OCI-LY1 (cell line): Measurements from ENCODE around the gene IARS1.

ENCODE experiments used
- H2AFZ ChIP-seq: fragments of 200-600 bp; sonication (generic), shearing (Covaris generic); 2 replicates; pipeline ENCODE4 v1.6.0; 2014; ENCODE audit warnings: antibody characterized with exemption, mild to moderate bottlenecking, low read length
- H3F3A ChIP-seq: fragments of 200-600 bp; sonication (generic), shearing (Covaris generic); 2 replicates; pipeline ENCODE4 v1.6.0; 2014; ENCODE audit warnings: mild to moderate bottlenecking, antibody characterized with exemption, low read length, moderate library complexity; ENCODE audit not compliant: insufficient read depth
- H3K27ac ChIP-seq: fragments of 200-600 bp; sonication (generic); 2 replicates; pipeline ENCODE4 v1.5.1; 2014; ENCODE audit warnings: low read length, mixed run types, mild to moderate bottlenecking, low read depth; ENCODE audit not compliant: poor library complexity, severe bottlenecking
- H3K27me3 ChIP-seq: fragments of 200-600 bp; sonication (generic); 2 replicates; pipeline ENCODE4 v1.6.0; 2014; ENCODE audit warnings: antibody characterized with exemption, mild to moderate bottlenecking, low read length, moderate library complexity; ENCODE audit not compliant: insufficient read depth
- H3K36me3 ChIP-seq: fragments of 200-600 bp; sonication (generic); 2 replicates; pipeline ENCODE4 v1.6.1; 2014; ENCODE audit warnings: mild to moderate bottlenecking, antibody characterized with exemption, low read length, moderate library complexity, mixed read lengths; ENCODE audit not compliant: insufficient read depth
- H3K4me1 ChIP-seq: fragments of 200-600 bp; sonication (generic); 2 replicates; pipeline ENCODE4 v1.5.1; 2014; ENCODE audit warnings: mild to moderate bottlenecking, low read length, moderate library complexity; ENCODE audit not compliant: insufficient read depth, severe bottlenecking
- H3K4me2 ChIP-seq: fragments of 200-600 bp; sonication (generic), shearing (Covaris generic); 2 replicates; pipeline ENCODE4 v1.6.1; 2014; ENCODE audit warnings: low read length
- H3K4me3 ChIP-seq: fragments of 200-600 bp; sonication (generic); 2 replicates; pipeline ENCODE4 v1.5.1; 2014; ENCODE audit warnings: low read length, low read depth, mild to moderate bottlenecking, mixed read lengths; ENCODE audit not compliant: poor library complexity, severe bottlenecking
- H3K79me2 ChIP-seq: fragments of 200-600 bp; shearing (Covaris generic); 2 replicates; pipeline ENCODE4 v1.6.1; 2016; ENCODE audit warnings: mixed run types, low read length, mixed read lengths; ENCODE audit not compliant: insufficient read depth
- H3K9ac ChIP-seq: fragments of 200-600 bp; sonication (generic), shearing (Covaris generic); 2 replicates; pipeline ENCODE4 v1.6.1; 2014; ENCODE audit warnings: mild to moderate bottlenecking, low read length, mixed read lengths
- H3K9me2 ChIP-seq: fragments of 200-600 bp; sonication (generic), shearing (Covaris generic); 2 replicates; pipeline ENCODE4 v1.6.1; 2014; ENCODE audit warnings: low read depth, mild to moderate bottlenecking, low read length, mixed read lengths
- H3K9me3 ChIP-seq: fragments of 200-600 bp; shearing (Covaris generic); 2 replicates; pipeline ENCODE4 v1.6.1; 2014; ENCODE audit warnings: low read length, mixed read lengths
- H4K20me1 ChIP-seq: fragments of 200-600 bp; sonication (generic), shearing (Covaris generic); 2 replicates; pipeline ENCODE4 v1.6.0; 2016; ENCODE audit warnings: mild to moderate bottlenecking, low read length; ENCODE audit not compliant: insufficient read depth
- CTCF ChIP-seq: fragments of 200-600 bp; sonication (generic), shearing (Covaris generic); IDR thresholded peaks from 2 replicates; pipeline ENCODE4 v1.5.1; 2017; ENCODE audit warnings: mild to moderate bottlenecking, antibody characterized with exemption, low read length, moderate library complexity, mixed read lengths
- EZH2 ChIP-seq: fragments of 200-600 bp; sonication (generic), shearing (Covaris generic); IDR thresholded peaks from 2 replicates; pipeline ENCODE4 v1.8.0; 2017; ENCODE audit warnings: borderline replicate concordance, mixed run types, mild to moderate bottlenecking, antibody characterized with exemption, low read length, moderate library complexity, mixed read lengths

Gene IARS1

GRCh38 chr9:92298036-92298435 is 4.5 kb upstream of the IARS1 start:
- no peak overlapping the region for H3K4me2 ChIP-seq
- H3K9me2 ChIP-seq, result no peaks in the 10 kb centered on the region
- H3K27ac ChIP-seq, result no peak overlapping the region
- H3K79me2 ChIP-seq, result peaks cover 5% of the 10 kb centered on the region
- H2AFZ ChIP-seq, result no peak overlapping the region
- no peaks in the 10 kb centered on the region for H3K9me3 ChIP-seq
- no peak overlapping the region for H3K9ac ChIP-seq
- no peaks in the 10 kb centered on the region for H4K20me1 ChIP-seq
- peaks cover 25% of the 10 kb centered on the region for H3K4me1 ChIP-seq
- no peak for TF ChIP-seq EZH2
- no peak for TF ChIP-seq CTCF
- H3F3A ChIP-seq, result 0 out of 2 replicates have a peak, but pooled peaks cover 4% of the 10 kb centered on the region
- H3K27me3 ChIP-seq, result no peaks in the 10 kb centered on the region
- H3K4me3 ChIP-seq, result no peak overlapping the region
- H3K36me3 ChIP-seq, result peaks cover 64% of the 10 kb centered on the region

GRCh38 chr9:92297611-92298010 is 4.1 kb upstream of the IARS1 start:
- peaks cover 9% of the 10 kb centered on the region for H3K79me2 ChIP-seq
- TF ChIP-seq CTCF, result no peak
- TF ChIP-seq EZH2, result no peak
- H2AFZ ChIP-seq, result no peak overlapping the region
- no peaks in the 10 kb centered on the region for H4K20me1 ChIP-seq
- H3K4me2 ChIP-seq, result no peak overlapping the region
- no peaks in the 10 kb centered on the region for H3K9me3 ChIP-seq
- 0 out of 2 replicates have a peak, but pooled peaks cover 4% of the 10 kb centered on the region for H3F3A ChIP-seq
- H3K36me3 ChIP-seq, result peaks cover 60% of the 10 kb centered on the region
- H3K4me1 ChIP-seq, result peaks cover 27% of the 10 kb centered on the region
- H3K9ac ChIP-seq, result no peak overlapping the region
- H3K4me3 ChIP-seq, result no peak overlapping the region
- no peak overlapping the region for H3K27ac ChIP-seq
- H3K9me2 ChIP-seq, result no peaks in the 10 kb centered on the region
- H3K27me3 ChIP-seq, result no peaks in the 10 kb centered on the region

- Histone ChIP-seq H3F3A (0 out of 2 replicates have a peak, but pooled peaks cover 4% of the 10 kb centered on the region), H2AFZ (no peak overlapping the region), H3K9me2 (no peaks in the 10 kb centered on the region), H3K27ac (peak overlapping the region; percentile 32), H3K36me3 (peaks cover 54% of the 10 kb centered on the region), H4K20me1 (no peaks in the 10 kb centered on the region), H3K27me3 (no peaks in the 10 kb centered on the region), H3K4me2 (no peak overlapping the region), H3K4me1 (peaks cover 41% of the 10 kb centered on the region), H3K4me3 (no peak overlapping the region), H3K79me2 (peaks cover 27% of the 10 kb centered on the region), H3K9ac (no peak overlapping the region), H3K9me3 (no peaks in the 10 kb centered on the region)
- TF ChIP-seq CTCF (no peak), EZH2 (no peak)
These were observed 2.3 kb upstream of the IARS1 start for GRCh38 chr9:92295827-92296258.
